ENCODE data around the gene WDR87. TPM values are rescaled to one million over a fixed set of nuclear protein-coding genes. Genes with fewer than 3 reads are reported as not detected.
A peak's percentile ranks its signal among the peaks of the same experiment; 100 is the strongest.
"Not testable (repeated sequence)": the region's sequence is repeated elsewhere in the genome, so short reads cannot be mapped to it uniquely, and the experiment has no call there.

Gene WDR87
- total RNA-seq, 1 donor from 2014 or later = not detected

GRCh38 chr19:37932985-37933936, 26.9 kb upstream of the WDR87 start:
- ATAC-seq (no peak), DNase-seq (ENCODE audit: low spot score) (no peak)
- intact Hi-C loops (cut with DNase I) = no loop called here

GRCh38 chr19:37931881-37932655, 25.7 kb upstream of the WDR87 start:
- DNase-seq (ENCODE audit: low spot score) (peak; percentile 60), ATAC-seq (peak; percentile 42)
- intact Hi-C loops (cut with DNase I) = no loop called here

GRCh38 chr19:37930416-37930815, 24.0 kb upstream of the WDR87 start:
- DNase-seq (ENCODE audit: low spot score) (no peak), ATAC-seq (no peak)
- intact Hi-C loops (cut with DNase I) = no loop called here

GRCh38 chr19:37929355-37929923, 23.0 kb upstream of the WDR87 start:
- no peak for DNase-seq (ENCODE audit: low spot score)
- intact Hi-C loops (cut with DNase I) = no loop called here
- ATAC-seq = no peak

GRCh38 chr19:37928527-37929286, 22.3 kb upstream of the WDR87 start:
- ATAC-seq (no peak), DNase-seq (ENCODE audit: low spot score) (no peak)
- intact Hi-C loops (cut with DNase I) = no loop called here

- DNase-seq (ENCODE audit: low spot score) (no peak), ATAC-seq (no peak)
These were observed 20.3 kb upstream of the WDR87 start for GRCh38 chr19:37926711-37927110.

GRCh38 chr19:37926255-37926654, 19.9 kb upstream of the WDR87 start:
- intact Hi-C loops (cut with DNase I) = no loop called here
- no peak for DNase-seq (ENCODE audit: low spot score)
- ATAC-seq = no peak

More at GRCh38 chr19:37926711-37927110, 20.3 kb upstream of the WDR87 start:
- intact Hi-C loops (cut with DNase I) = no loop called here

GRCh38 chr19:37925212-37925611, 18.8 kb upstream of the WDR87 start:
- DNase-seq (ENCODE audit: low spot score) (no peak), ATAC-seq (no peak)
- intact Hi-C loops (cut with DNase I) = no loop called here

GRCh38 chr19:37924573-37924972, 18.2 kb upstream of the WDR87 start:
- ATAC-seq; DNase-seq (ENCODE audit: low spot score); intact Hi-C loops (cut with DNase I): not testable (repeated sequence)

- ATAC-seq (no peak), DNase-seq (ENCODE audit: low spot score) (no peak)
- intact Hi-C loops (cut with DNase I) = no loop called here
These were observed 14.4 kb upstream of the WDR87 start for GRCh38 chr19:37920591-37921450.

- DNase-seq (ENCODE audit: low spot score) = no peak
- ATAC-seq = no peak
- intact Hi-C loops (cut with DNase I) = no loop called here
These were observed 8.5 kb upstream of the WDR87 start for GRCh38 chr19:37914908-37915307.

GRCh38 chr19:37909661-37910199, 3.3 kb upstream of the WDR87 start:
- intact Hi-C loops (cut with DNase I) = loop anchor here (10.0 kb wide), 1 partner anchor 185 kb away; no protein-coding TSS in a partner anchor
- no peak for ATAC-seq
- no peak for DNase-seq (ENCODE audit: low spot score)

GRCh38 chr19:37907735-37908455, 1.5 kb upstream of the WDR87 start:
- DNase-seq (ENCODE audit: low spot score) (no peak), ATAC-seq (no peak)
- intact Hi-C loops (cut with DNase I) = loop anchor here (10.0 kb wide), 1 partner anchor 187 kb away; no protein-coding TSS in a partner anchor

- peak; percentile 95 for DNase-seq (ENCODE audit: low spot score)
- ATAC-seq = peak; percentile 98
- intact Hi-C loops (cut with DNase I) = loop anchor here (10.0 kb wide), 1 partner anchor 188 kb away; no protein-coding TSS in a partner anchor
These were observed 708 bp upstream of the WDR87 start, which contains the start of gene SIPA1L3 for GRCh38 chr19:37906869-37907734. Gene SIPA1L3 (plus strand): TSS chr19:37907208. CDS start chr19:38081566, 174,358 bp downstream.

GRCh38 chr19:37903096-37903495, 3.3 kb downstream of the WDR87 start:
- DNase-seq (ENCODE audit: low spot score) = no peak
- no peak for ATAC-seq
- intact Hi-C loops (cut with DNase I) = loop anchor here (5.0 to 10.0 kb wide), 2 partner anchors 192 to 429 kb away; no protein-coding TSS in a partner anchor

- peak; percentile 89 for DNase-seq (ENCODE audit: low spot score)
- ATAC-seq = peak; percentile 43
- intact Hi-C loops (cut with DNase I) = loop anchor here (5.0 to 10.0 kb wide), 2 partner anchors 192 to 430 kb away; no protein-coding TSS in a partner anchor
These were observed 3.7 kb downstream of the WDR87 start for GRCh38 chr19:37902668-37903067.

Data from sciatic nerve (tissue), 2 donors.